Cortex of kidney (tissue), 1 donor: ENCODE results near the gene CELF4.

Experiments used
- DNase-seq: peaks from one replicate; lab custom pipeline; 2025; lab: John Stamatoyannopoulos, UW

CELF4 gene

GRCh38 chr18:37442477-37442876, 123.1 kb downstream of the CELF4 start:
- DNase-seq: no peak

- DNase-seq: no peak
These were observed 123.8 kb downstream of the CELF4 start for GRCh38 chr18:37441821-37442220.

GRCh38 chr18:37440206-37440605, 125.4 kb downstream of the CELF4 start:
- DNase-seq: no peak

GRCh38 chr18:37438417-37439180, 127.0 kb downstream of the CELF4 start:
- no peak for DNase-seq

GRCh38 chr18:37435996-37436395, 129.6 kb downstream of the CELF4 start:
- no peak for DNase-seq

- DNase-seq: no peak
These were observed 130.3 kb downstream of the CELF4 start for GRCh38 chr18:37435150-37435867.

- DNase-seq: no peak
These were observed 131.3 kb downstream of the CELF4 start for GRCh38 chr18:37434161-37434860.

GRCh38 chr18:37432436-37433195, 133.0 kb downstream of the CELF4 start:
- no peak for DNase-seq

GRCh38 chr18:37430357-37431076, 135.1 kb downstream of the CELF4 start:
- no peak for DNase-seq

- no peak for DNase-seq
These were observed 135.8 kb downstream of the CELF4 start for GRCh38 chr18:37429791-37430190.

GRCh38 chr18:37428288-37428974, 137.2 kb downstream of the CELF4 start:
- no peak for DNase-seq

- DNase-seq: no peak
These were observed 139.0 kb downstream of the CELF4 start for GRCh38 chr18:37426586-37426985.

GRCh38 chr18:37425222-37425621, 140.4 kb downstream of the CELF4 start:
- DNase-seq: no peak

GRCh38 chr18:37424507-37424906, 141.1 kb downstream of the CELF4 start:
- no peak for DNase-seq

GRCh38 chr18:37422596-37422995, 143.0 kb downstream of the CELF4 start:
- no peak for DNase-seq

- no peak for DNase-seq
These were observed 143.5 kb downstream of the CELF4 start for GRCh38 chr18:37422116-37422515.

GRCh38 chr18:37421341-37422077, 144.1 kb downstream of the CELF4 start:
- no peak for DNase-seq

- DNase-seq: no peak
These were observed 145.2 kb downstream of the CELF4 start for GRCh38 chr18:37420315-37420880.

- no peak for DNase-seq
These were observed 145.7 kb downstream of the CELF4 start for GRCh38 chr18:37419866-37420265.

- DNase-seq: no peak
These were observed 146.3 kb downstream of the CELF4 start for GRCh38 chr18:37419315-37419714.
